Prostate gland (tissue), 2 donors: ENCODE data around the gene PAX5. TPM values are rescaled to one million over a fixed set of nuclear protein-coding genes. Genes with fewer than 3 reads are reported as not detected.

ENCODE experiments used
- DNase-seq: peaks from one replicate; pipeline ENCODE4 v3.0.0-alpha.2; 2019; ENCODE audit warnings: low spot score
- H3K27ac ChIP-seq, 2 donors: fragments of 200-600 bp; sonication (generic); 2 replicates each; pipeline ENCODE4 v1.5.1; 2017 to 2019
- H3K27me3 ChIP-seq: fragments of 200-600 bp; sonication (generic); replicated peaks from 2 replicates; pipeline ENCODE4 v1.5.1; 2019; ENCODE audit not compliant: insufficient read depth
- H3K36me3 ChIP-seq, 2 donors: fragments of 200-600 bp; sonication (generic); 1 replicate in 1 of 2; 2 replicates in 1 of 2; pipeline versions ENCODE4 v1.5.1 to v1.8.1; 2017 to 2019
- H3K4me1 ChIP-seq: fragments of 200-600 bp; sonication (generic); replicated peaks from 2 replicates; pipeline ENCODE4 v1.5.1; 2019
- H3K4me3 ChIP-seq, 2 donors: fragments of 200-600 bp; sonication (generic); 2 replicates each; pipeline ENCODE4 v1.5.1; 2017 to 2019
- H3K9me3 ChIP-seq: fragments of 200-600 bp; sonication (generic); 2 replicates; pipeline ENCODE4 v1.5.1; 2017
- CTCF ChIP-seq, 4 experiments: fragments of 200-600 bp in 2 of 4; fragments of 450-650 bp in 2 of 4; sonication (generic) in 2 of 4; IDR thresholded peaks; 1 replicate in 3 of 4; 2 replicates in 1 of 4; pipeline ENCODE4 v1.5.1; 2016 to 2019; ENCODE audit warnings: antibody characterized with exemption in 4 of 4, mild to moderate bottlenecking in 2 of 4, moderate library complexity in 2 of 4
- POLR2A ChIP-seq: fragments of 450-650 bp; IDR thresholded peaks from one replicate; pipeline ENCODE4 v1.6.1; 2016; ENCODE audit warnings: antibody characterized with exemption, mild to moderate bottlenecking
- POLR2AphosphoS5 ChIP-seq: sonication (generic); formaldehyde crosslinking; IDR thresholded peaks from one replicate; pipeline ENCODE4 v1.6.1; 2017; ENCODE audit warnings: antibody characterized with exemption
- WGBS: methylation state at CpG from one replicate; pipeline ENCODE4 v1.1.5; 2018; 5-methylcytosine and 5-hydroxymethylcytosine counted together
- intact Hi-C: fragments of 100-400 bp; cut with DNase I; formaldehyde crosslinking; loops from one replicate; pipeline ENCODE4 v1.14.2; 2022
- total RNA-seq, 2 donors: library from RNA; depleted of rRNA; stranded (reverse); fragments of >200 nt; gene quantifications; one replicate each; pipeline ENCODE4 v1.1.0, GENCODE V29; 2016

PAX5 gene
- total RNA-seq, 2 donors from 2014 or later = 0.05 to 0.11 TPM

GRCh38 chr9:36987891-36988290 is 46.2 kb downstream of the PAX5 start:
- peaks cover 22% of the 10 kb centered on the region for H3K27me3 ChIP-seq
- intact Hi-C loops = no loop called here
- no peak overlapping the region for H3K4me3 ChIP-seq
- H3K27ac ChIP-seq = no peak overlapping the region
- H3K9me3 ChIP-seq = no peaks in the 10 kb centered on the region
- TF ChIP-seq POLR2AphosphoS5 (no peak), POLR2A (no peak), CTCF (IDR thresholded peaks at IDR 0.05) (no peak)
- DNase-seq = no peak
- H3K4me1 ChIP-seq = no peaks in the 10 kb centered on the region
- 10% methylated on average over 14 of the region's 14 CpGs for WGBS
- H3K36me3 ChIP-seq = no peaks in the 10 kb centered on the region

- Histone ChIP-seq H3K4me3 (no peak overlapping the region), H3K36me3 (no peaks in the 10 kb centered on the region), H3K27ac (no peak overlapping the region), H3K9me3 (no peaks in the 10 kb centered on the region), H3K27me3 (peaks cover 22% of the 10 kb centered on the region), H3K4me1 (no peaks in the 10 kb centered on the region)
- intact Hi-C loops = no loop called here
- 43% methylated on average over 10 of the region's 10 CpGs for WGBS
- DNase-seq = no peak
- TF ChIP-seq CTCF (IDR thresholded peaks at IDR 0.05) (no peak), POLR2A (no peak), POLR2AphosphoS5 (no peak)
Observed at GRCh38 chr9:36987409-36987808, 46.7 kb downstream of the PAX5 start.

GRCh38 chr9:36986468-36987408 is 47.3 kb downstream of the PAX5 start:
- H3K27me3 ChIP-seq = peaks cover 22% of the 10 kb centered on the region
- intact Hi-C loops = no loop called here
- WGBS = 12% methylated on average over 61 of the region's 65 CpGs
- DNase-seq = no peak
- TF ChIP-seq POLR2A = no peak
- no peak for TF ChIP-seq POLR2AphosphoS5
- TF ChIP-seq CTCF (IDR thresholded peaks at IDR 0.05) = no peak
- H3K36me3 ChIP-seq = no peaks in the 10 kb centered on the region
- no peak overlapping the region for H3K4me3 ChIP-seq
- no peaks in the 10 kb centered on the region for H3K9me3 ChIP-seq
- H3K27ac ChIP-seq = no peak overlapping the region
- H3K4me1 ChIP-seq = no peaks in the 10 kb centered on the region

GRCh38 chr9:36985769-36986467 is 48.1 kb downstream of the PAX5 start:
- 5% methylated on average over 34 of the region's 70 CpGs for WGBS
- Histone ChIP-seq H3K27me3 (peaks cover 22% of the 10 kb centered on the region), H3K27ac (no peak overlapping the region), H3K4me1 (no peaks in the 10 kb centered on the region), H3K9me3 (no peaks in the 10 kb centered on the region), H3K36me3 (no peaks in the 10 kb centered on the region), H3K4me3 (no peak overlapping the region)
- intact Hi-C loops = no loop called here
- no peak for DNase-seq
- TF ChIP-seq CTCF (IDR thresholded peaks at IDR 0.05) (no peak), POLR2A (no peak), POLR2AphosphoS5 (no peak)
